ENCODE measurements around the gene CHD1. TPM values are rescaled to one million over a fixed set of nuclear protein-coding genes. Genes with fewer than 3 reads are reported as not detected.

CHD1 gene
- total RNA-seq, 1 donor from 2014 or later = 28.3 TPM

DNA sequence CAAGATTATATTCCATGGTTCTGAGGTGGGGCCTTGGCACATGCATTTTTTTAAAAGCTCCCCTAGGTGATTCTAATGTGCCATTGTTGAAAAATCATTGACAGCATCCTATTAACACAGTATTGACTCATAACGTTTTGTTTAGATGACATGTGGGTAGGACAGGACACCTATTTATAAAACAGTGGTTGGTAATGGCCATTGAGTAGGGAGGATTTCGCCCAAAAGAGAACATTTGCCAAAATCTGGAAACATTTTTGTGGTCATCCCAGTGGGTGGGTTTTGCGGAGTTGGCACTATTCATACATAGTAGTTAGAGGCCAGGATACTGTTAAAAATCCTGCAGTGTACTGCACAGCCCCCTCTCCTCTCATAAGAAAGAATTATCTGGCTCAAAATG is 6.4 kb upstream of the CHD1 start:
- no peak overlapping the region for H3K4me3 Mint-ChIP-seq (ENCODE audit: unreplicated experiment)

DNA sequence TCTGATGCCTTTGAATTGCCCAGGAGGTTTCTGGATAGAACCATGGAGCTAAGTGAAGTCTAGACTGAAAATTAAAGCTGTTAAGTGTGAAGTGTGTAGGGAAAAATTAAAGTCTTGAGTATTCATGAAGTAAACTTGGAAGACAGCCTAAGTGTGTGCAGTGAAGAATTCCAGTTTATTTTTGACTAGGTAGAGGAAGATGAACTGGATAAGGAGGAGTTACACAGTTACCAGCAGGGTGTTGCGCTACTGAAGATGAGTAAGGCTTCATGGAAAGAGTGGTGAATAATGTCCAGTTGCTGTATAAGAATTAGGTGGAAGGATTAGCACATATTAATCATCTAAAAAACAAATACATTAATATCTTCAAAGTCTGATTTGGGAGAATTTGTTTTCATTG is 5.7 kb upstream of the CHD1 start:
- Mint-ChIP-seq H3K4me3 (ENCODE audit: unreplicated experiment) (no peak overlapping the region), H3K4me1 (ENCODE audit: unreplicated experiment) (peaks cover 29% of the 10 kb centered on the region), H3K36me3 (ENCODE audit: unreplicated experiment) (no peaks in the 10 kb centered on the region), H3K27me3 (ENCODE audit: unreplicated experiment) (no peaks in the 10 kb centered on the region), H3K27ac (ENCODE audit: unreplicated experiment) (no peak overlapping the region), H3K9me3 (ENCODE audit: unreplicated experiment) (no peaks in the 10 kb centered on the region)
- DNase-seq (ENCODE audit: extremely low spot score, unreplicated experiment) = no peak
- TF ChIP-seq CTCF (IDR thresholded peaks at IDR 0.05) = no peak

More for the DNA sequence above, 6.4 kb upstream of the CHD1 start:
- H3K4me1 Mint-ChIP-seq (ENCODE audit: unreplicated experiment) = peaks cover 22% of the 10 kb centered on the region
- TF ChIP-seq CTCF (IDR thresholded peaks at IDR 0.05) = no peak
- H3K27me3 Mint-ChIP-seq (ENCODE audit: unreplicated experiment) = no peaks in the 10 kb centered on the region
- no peaks in the 10 kb centered on the region for H3K9me3 Mint-ChIP-seq (ENCODE audit: unreplicated experiment)
- no peaks in the 10 kb centered on the region for H3K36me3 Mint-ChIP-seq (ENCODE audit: unreplicated experiment)
- no peak for DNase-seq (ENCODE audit: extremely low spot score, unreplicated experiment)
- H3K27ac Mint-ChIP-seq (ENCODE audit: unreplicated experiment) = no peak overlapping the region

DNA sequence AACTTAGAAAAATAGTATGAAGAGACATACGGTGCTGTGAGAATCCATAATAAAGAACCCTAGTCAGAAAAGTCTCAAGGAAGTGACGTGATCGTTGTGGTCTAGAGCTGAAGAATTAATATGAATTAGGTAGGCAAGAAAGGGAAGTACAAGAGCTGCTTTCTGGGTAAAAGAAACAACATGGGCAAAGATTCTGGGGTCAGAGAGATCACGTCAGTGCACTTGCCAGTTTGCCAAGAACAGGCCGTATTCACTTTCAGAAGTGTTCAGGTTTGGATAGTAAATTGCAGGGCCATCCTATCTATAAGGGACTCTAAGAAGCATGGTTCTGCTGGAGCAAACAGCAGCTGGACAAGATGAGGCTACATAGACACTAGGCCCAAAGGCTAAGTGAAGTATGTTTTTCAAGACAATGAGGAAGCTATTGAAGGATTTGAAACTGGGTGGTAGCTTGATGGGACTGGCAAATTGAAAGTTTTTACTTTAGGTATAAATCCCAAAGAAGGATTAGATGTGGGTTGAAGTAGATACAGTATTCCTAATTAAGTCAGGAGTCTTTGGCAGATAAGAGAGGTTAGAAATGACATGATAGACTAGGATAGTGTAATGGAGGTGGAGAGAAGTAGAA is 4.8 kb upstream of the CHD1 start:
- Mint-ChIP-seq H3K4me1 (ENCODE audit: unreplicated experiment) (peaks cover 30% of the 10 kb centered on the region), H3K36me3 (ENCODE audit: unreplicated experiment) (no peaks in the 10 kb centered on the region), H3K27me3 (ENCODE audit: unreplicated experiment) (no peaks in the 10 kb centered on the region), H3K4me3 (ENCODE audit: unreplicated experiment) (no peak overlapping the region), H3K9me3 (ENCODE audit: unreplicated experiment) (no peaks in the 10 kb centered on the region), H3K27ac (ENCODE audit: unreplicated experiment) (no peak overlapping the region)
- no peak for DNase-seq (ENCODE audit: extremely low spot score, unreplicated experiment)
- TF ChIP-seq CTCF (IDR thresholded peaks at IDR 0.05) = no peak

- Mint-ChIP-seq H3K27me3 (ENCODE audit: unreplicated experiment) (no peaks in the 10 kb centered on the region), H3K27ac (ENCODE audit: unreplicated experiment) (no peak overlapping the region), H3K36me3 (ENCODE audit: unreplicated experiment) (no peaks in the 10 kb centered on the region), H3K9me3 (ENCODE audit: unreplicated experiment) (no peaks in the 10 kb centered on the region), H3K4me1 (ENCODE audit: unreplicated experiment) (peaks cover 41% of the 10 kb centered on the region), H3K4me3 (ENCODE audit: unreplicated experiment) (peak overlapping the region; percentile 40)
- DNase-seq (ENCODE audit: extremely low spot score, unreplicated experiment) = no peak
- no peak for TF ChIP-seq CTCF (IDR thresholded peaks at IDR 0.05)
Observed at GRCh38 chr5:98930972-98931762, 2.4 kb upstream of the CHD1 start.

GRCh38 chr5:98929710-98930298 is 997 bp upstream of the CHD1 start:
- H3K9me3 Mint-ChIP-seq (ENCODE audit: unreplicated experiment) = no peaks in the 10 kb centered on the region

More at GRCh38 chr5:98929710-98930298, 997 bp upstream of the CHD1 start:
- peaks cover 5% of the 10 kb centered on the region for H3K36me3 Mint-ChIP-seq (ENCODE audit: unreplicated experiment)
- TF ChIP-seq CTCF (IDR thresholded peaks at IDR 0.05) = no peak
- H3K4me3 Mint-ChIP-seq (ENCODE audit: unreplicated experiment) = peak overlapping the region; percentile 96
- DNase-seq (ENCODE audit: extremely low spot score, unreplicated experiment) = no peak
- H3K27me3 Mint-ChIP-seq (ENCODE audit: unreplicated experiment) = no peaks in the 10 kb centered on the region
- H3K4me1 Mint-ChIP-seq (ENCODE audit: unreplicated experiment) = peaks cover 44% of the 10 kb centered on the region
- peak overlapping the region; percentile 100 for H3K27ac Mint-ChIP-seq (ENCODE audit: unreplicated experiment)

All from osteocyte (in vitro differentiated cells).